AG04449 (cell line): ENCODE results near the gene PRKCE.

ENCODE experiments used
- CTCF ChIA-PET: fragments of 350-600 bp; formaldehyde crosslinking; extraction: SDS; loops from one replicate; lab custom pipeline; 2021; ENCODE audit warnings: antibody characterized with exemption; lab: Yijun Ruan, JAX
- POLR2A ChIA-PET: fragments of 400-600, 350-600 bp; formaldehyde crosslinking; extraction: SDS; loops from one replicate; lab custom pipeline; 2020; ENCODE audit warnings: antibody characterized with exemption, inconsistent platforms; lab: Yijun Ruan, JAX
- DNase-seq: peaks from one replicate; pipeline ENCODE4 v3.0.0-alpha.2; 2010; ENCODE audit warnings: low read depth, low spot score
- H3K4me3 ChIP-seq: 2 replicates; pipeline ENCODE4 v1.5.1; 2011; ENCODE audit warnings: low read depth, mild to moderate bottlenecking, control low read depth, low read length
- CTCF ChIP-seq: IDR thresholded peaks from one replicate; pipeline ENCODE4 v1.5.1; 2011; ENCODE audit warnings: mild to moderate bottlenecking, moderate library complexity, low read length, control low read depth, inconsistent platforms; ENCODE audit not compliant: insufficient read depth; ENCODE audit errors: missing control alignments

Gene PRKCE

GRCh38 chr2:45816272-45816671 is 164.8 kb downstream of the PRKCE start:
- POLR2A ChIA-PET, result no interaction called here
- DNase-seq, result no peak
- CTCF ChIA-PET, result interaction anchor here (1.4 kb wide), 2 partner anchors 29 to 37 kb away, joined by 4 read pairs; no protein-coding TSS in a partner anchor

GRCh38 chr2:45818591-45818990 is 167.1 kb downstream of the PRKCE start:
- no peak for DNase-seq
- TF ChIP-seq CTCF, result no peak
- no peak overlapping the region for H3K4me3 ChIP-seq
- POLR2A ChIA-PET, result no interaction called here
- CTCF ChIA-PET, result interaction anchor here (1.0 kb wide), 1 partner anchor 23 kb away, joined by 3 read pairs; no protein-coding TSS in a partner anchor

More at GRCh38 chr2:45816272-45816671, 164.8 kb downstream of the PRKCE start:
- TF ChIP-seq CTCF, result no peak
- H3K4me3 ChIP-seq, result no peak overlapping the region

GRCh38 chr2:45820048-45820447 is 168.6 kb downstream of the PRKCE start:
- ChIA-PET POLR2A (no interaction called here), CTCF (interaction anchor here (1.0 kb wide), 1 partner anchor 10 kb away, joined by 3 read pairs; no protein-coding TSS in a partner anchor)
- no peak for DNase-seq
- no peak overlapping the region for H3K4me3 ChIP-seq
- TF ChIP-seq CTCF, result no peak

GRCh38 chr2:45821558-45822271 is 170.2 kb downstream of the PRKCE start:
- ChIA-PET POLR2A (no interaction called here), CTCF (no interaction called here)
- H3K4me3 ChIP-seq, result no peak overlapping the region
- no peak for DNase-seq
- no peak for TF ChIP-seq CTCF

- no peak for DNase-seq
- no peak overlapping the region for H3K4me3 ChIP-seq
- no peak for TF ChIP-seq CTCF
- CTCF ChIA-PET, result no interaction called here
- POLR2A ChIA-PET, result no interaction called here
Observed at GRCh38 chr2:45822272-45822630, 170.8 kb downstream of the PRKCE start.

- DNase-seq, result no peak
- ChIA-PET POLR2A (no interaction called here), CTCF (no interaction called here)
- H3K4me3 ChIP-seq, result no peak overlapping the region
- TF ChIP-seq CTCF, result no peak
Observed at GRCh38 chr2:45823723-45824206, 172.3 kb downstream of the PRKCE start.
